Measurements from ENCODE around the gene PHLPP1.

The PHLPP1 gene

DNA sequence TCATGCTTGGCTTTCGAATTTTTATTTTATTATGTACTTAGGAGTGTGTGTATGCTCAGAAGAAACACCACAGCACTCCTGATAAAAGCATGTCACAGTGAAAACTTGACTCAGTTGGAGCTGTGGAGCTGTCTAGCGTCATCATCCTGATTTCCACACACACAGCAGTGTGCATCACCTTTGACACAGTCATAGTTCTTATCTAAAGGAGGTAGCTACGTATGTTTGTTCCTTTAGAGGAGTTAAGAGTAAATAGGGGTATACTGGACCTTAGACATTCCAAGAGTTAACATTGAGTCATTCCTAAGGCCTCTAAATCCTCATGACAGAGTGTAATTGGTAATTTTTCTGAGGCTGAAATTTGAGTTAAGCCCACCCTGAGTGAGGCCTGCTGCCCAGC is 96.9 kb downstream of the PHLPP1 start:
- no peak for DNase-seq

GRCh38 chr18:62812876-62813275 is 97.5 kb downstream of the PHLPP1 start:
- no peak for DNase-seq

- DNase-seq, result no peak
These were observed 98.9 kb downstream of the PHLPP1 start for GRCh38 chr18:62814132-62814759.

DNA sequence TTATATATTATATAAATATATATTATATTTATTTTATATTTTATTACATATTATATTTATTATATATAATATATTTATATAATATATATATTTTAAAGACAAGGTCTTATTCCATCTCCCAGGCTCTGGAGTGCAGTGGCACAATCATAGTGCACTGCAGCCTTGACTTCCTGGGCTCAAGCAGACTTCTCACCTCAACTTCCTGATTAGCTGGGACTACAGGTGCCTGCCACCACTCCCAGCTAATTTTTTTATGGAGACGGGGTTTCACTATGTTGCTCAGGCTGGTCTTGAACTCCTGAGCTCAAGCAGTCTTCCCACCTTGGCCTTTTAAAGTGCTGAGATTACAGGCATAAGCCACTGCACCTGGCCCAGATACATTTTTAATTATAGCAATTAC is 110.0 kb downstream of the PHLPP1 start:
- DNase-seq, result no peak

DNA sequence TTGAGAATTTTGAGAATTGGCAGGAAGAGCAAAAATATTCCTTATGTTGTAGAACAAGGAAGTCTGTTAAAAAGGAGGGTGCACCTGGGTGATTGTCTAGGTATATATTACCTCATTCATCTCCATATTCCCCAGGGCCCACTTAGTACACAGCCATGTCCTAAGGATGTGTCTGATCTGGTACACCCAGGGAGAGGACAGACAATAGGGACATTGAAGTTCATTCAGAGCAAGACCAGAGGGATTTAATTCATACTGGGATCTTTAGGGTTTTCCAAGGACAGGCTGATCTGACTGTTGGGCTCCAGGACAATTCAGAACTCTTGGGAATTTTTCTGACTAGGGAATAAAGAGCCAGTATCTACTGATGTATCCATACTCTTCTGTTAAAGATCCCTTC is 112.1 kb downstream of the PHLPP1 start:
- DNase-seq, result no peak

DNA sequence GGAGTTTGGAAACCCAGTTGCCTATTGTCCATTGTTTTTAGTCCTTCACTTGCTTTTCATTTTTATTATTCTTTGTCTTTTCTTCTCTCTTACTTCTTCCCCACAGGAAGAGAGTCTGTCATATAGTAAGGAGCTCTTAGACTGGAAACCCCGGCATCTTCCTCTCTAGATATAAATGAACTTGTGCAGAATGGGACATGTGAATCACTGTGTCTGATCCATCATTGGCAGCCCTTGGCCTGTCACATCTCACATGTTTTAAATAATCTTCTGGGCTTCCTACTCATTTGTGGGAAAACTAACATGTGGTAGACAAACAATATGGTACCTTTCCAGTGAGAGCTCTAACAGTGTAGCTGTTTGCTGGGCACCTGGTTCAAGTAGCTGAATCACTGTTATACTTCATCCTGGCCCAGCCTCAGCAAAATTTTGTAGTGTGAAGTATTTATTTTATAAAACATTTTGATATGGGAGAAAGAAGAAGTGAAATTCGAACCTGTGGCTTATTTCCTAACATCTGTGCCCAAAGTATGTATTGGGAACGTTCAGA is 112.8 kb downstream of the PHLPP1 start:
- no peak for DNase-seq

- no peak for DNase-seq
These were observed 113.5 kb downstream of the PHLPP1 start for GRCh38 chr18:62828852-62829251.

DNA sequence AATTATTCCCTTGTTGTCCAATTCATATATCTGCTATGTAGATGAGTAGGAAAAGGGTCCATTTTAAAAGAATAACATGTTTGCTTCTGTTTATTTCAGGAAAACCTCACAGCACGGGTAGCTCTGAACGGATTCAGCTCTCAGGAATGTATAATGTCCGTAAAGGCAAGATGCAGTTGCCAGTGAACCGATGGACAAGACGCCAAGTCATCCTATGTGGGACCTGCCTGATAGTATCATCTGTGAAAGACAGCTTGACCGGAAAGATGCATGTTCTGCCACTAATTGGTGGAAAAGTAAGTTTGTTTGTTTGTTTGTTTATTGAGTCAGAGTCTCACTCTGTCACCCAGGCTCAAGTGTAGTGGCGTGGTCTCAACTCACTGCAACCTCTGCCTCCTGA is 114.6 kb downstream of the PHLPP1 start:
- DNase-seq, result no peak

GRCh38 chr18:62832282-62832681 is 116.9 kb downstream of the PHLPP1 start:
- no peak for DNase-seq

- DNase-seq, result no peak
These were observed 118.2 kb downstream of the PHLPP1 start for GRCh38 chr18:62833494-62833893.

DNA sequence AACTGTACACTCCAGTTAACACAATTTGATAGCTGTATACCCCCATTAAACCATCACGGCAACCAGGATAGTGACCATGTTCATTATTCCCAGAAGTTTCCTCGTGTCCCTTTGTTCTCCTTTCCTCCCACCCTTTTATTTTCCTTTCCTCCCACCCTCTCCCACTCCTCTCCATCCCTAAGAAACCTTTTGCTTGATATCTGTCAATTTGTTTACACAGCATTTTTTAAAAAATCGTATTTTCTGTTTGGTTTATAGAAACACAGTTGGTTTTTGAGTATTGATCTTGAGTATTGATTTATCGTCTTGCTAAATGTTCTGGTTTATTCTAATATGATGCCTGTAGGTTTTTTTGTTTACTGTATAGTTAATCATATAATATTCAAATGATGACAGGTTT is 119.4 kb downstream of the PHLPP1 start:
- DNase-seq, result no peak

- DNase-seq, result no peak
These were observed 121.7 kb downstream of the PHLPP1 start for GRCh38 chr18:62837011-62837410.

DNA sequence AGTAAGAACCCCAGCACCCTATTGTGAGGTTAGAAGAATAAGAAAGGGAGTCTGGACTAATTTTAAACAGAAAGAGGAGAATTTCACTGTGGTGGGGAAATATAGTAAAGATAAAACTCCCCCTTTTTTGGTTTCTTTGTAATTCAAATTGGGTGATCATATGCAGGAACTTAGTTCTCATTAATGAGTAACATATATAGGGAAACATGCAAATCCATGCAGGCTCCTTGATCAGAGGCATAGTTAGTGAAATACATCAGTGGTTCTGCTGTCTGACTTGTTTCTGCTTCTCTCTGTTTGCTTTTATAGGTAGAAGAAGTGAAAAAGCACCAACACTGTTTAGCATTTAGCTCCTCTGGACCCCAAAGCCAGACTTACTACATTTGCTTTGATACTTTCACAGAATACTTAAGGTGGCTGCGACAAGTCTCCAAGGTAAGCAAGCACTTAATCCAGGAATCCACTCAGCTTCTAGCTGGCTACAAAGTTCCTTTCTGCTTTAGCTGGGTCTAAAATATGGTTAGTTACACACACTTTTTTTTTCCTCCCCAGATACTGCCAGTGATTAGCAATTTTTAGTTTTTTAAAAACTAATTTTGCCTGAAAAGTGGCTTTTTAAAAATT is 123.2 kb downstream of the PHLPP1 start:
- no peak for DNase-seq

DNA sequence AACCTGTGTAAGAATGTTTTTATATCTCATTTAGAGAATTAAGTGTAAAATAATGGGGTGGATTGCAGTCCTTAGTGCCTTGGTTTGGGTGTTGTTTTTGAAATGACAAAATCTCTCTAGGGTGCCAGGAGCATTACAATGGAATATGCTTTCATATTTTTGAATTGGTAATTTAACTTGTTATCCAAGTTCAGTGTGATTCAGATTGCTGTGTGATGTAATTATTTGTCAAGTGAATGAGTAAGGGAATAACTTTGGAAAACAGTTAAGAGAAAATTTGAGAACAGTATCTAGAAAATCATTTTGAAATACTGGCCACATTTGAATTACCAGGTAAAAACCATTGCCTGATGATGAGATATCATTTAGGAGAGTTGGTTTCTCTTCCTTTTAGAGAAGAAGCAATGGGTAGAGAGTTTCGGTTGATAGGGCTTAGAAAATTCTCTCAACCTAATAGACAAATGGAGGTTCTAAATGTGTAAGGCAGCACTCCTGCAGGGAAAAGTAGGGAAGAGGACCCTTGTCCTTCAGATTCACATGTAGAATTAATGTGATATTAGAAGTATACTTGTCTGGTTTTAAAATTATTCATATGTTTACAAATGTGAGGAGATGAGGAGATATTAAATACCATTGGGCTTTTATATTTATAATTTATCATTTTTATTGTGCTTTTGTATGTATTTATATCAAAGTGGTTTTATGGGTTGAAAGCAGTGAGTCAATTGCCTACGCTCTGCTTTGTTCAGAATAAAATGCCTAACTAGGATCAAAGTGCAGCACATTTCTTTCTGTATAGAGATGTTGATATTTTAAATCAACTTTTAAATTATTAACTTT is 124.8 kb downstream of the PHLPP1 start:
- no peak for DNase-seq

GRCh38 chr18:62841405-62841804 is 126.1 kb downstream of the PHLPP1 start:
- DNase-seq, result no peak

GRCh38 chr18:62842898-62843297 is 127.6 kb downstream of the PHLPP1 start:
- DNase-seq, result no peak

GRCh38 chr18:62844850-62845643 is 129.7 kb downstream of the PHLPP1 start:
- no peak for DNase-seq

GRCh38 chr18:62846313-62846712 is 131.0 kb downstream of the PHLPP1 start:
- no peak for DNase-seq

GRCh38 chr18:62847081-62847480 is 131.7 kb downstream of the PHLPP1 start:
- DNase-seq, result no peak

GRCh38 chr18:62848946-62849345 is 133.6 kb downstream of the PHLPP1 start:
- DNase-seq, result no peak

GRCh38 chr18:62850619-62851306 is 135.4 kb downstream of the PHLPP1 start:
- no peak for DNase-seq

- DNase-seq, result no peak
These were observed 137.5 kb downstream of the PHLPP1 start for GRCh38 chr18:62852851-62853250.
